Endothelial cell of umbilical vein (primary cell): ENCODE measurements around the gene IGF2R. TPM values are rescaled to one million over a fixed set of nuclear protein-coding genes. Genes with fewer than 3 reads are reported as not detected.

Source experiments
- BruUV-seq: library from RNA; stranded (reverse); fragments of 400-500 nt; replicated peaks from 2 replicates; lab custom pipeline; 2021; lab: Mats Ljungman, UMichigan
- CTCF ChIA-PET: fragments of 300-600, 350-600 bp; sonication (Branson Sonifier 250); formaldehyde crosslinking; loops from one replicate; lab custom pipeline; 2021; ENCODE audit warnings: antibody characterized with exemption, inconsistent platforms; lab: Charles Lee
- POLR2A ChIA-PET: fragments of 300-600, 350-600 bp; sonication (Branson Sonifier 250); formaldehyde crosslinking; loops from one replicate; lab custom pipeline; 2021; ENCODE audit warnings: antibody characterized with exemption, inconsistent platforms; lab: Charles Lee
- DNase-seq: peaks from one replicate; pipeline ENCODE4 v3.0.0-alpha.2; 2011; ENCODE audit warnings: low read depth, low spot score
- FAIRE-seq: peaks from 2 replicates; lab custom pipeline; 2011; peaks lifted over from hg19 to GRCh38; lab: Jason Lieb, UNC
- H2AFZ ChIP-seq: 2 replicates; pipeline ENCODE4 v1.6.0; 2012; ENCODE audit warnings: low read depth, low read length, control low read depth, inconsistent platforms
- H3K27ac ChIP-seq: 2 replicates; pipeline ENCODE4 v1.5.1; 2011; ENCODE audit warnings: low read depth, mild to moderate bottlenecking, control low read depth, low read length, moderate library complexity; ENCODE audit not compliant: insufficient read depth
- H3K27me3 ChIP-seq, 2 experiments: 2 replicates each; pipeline versions ENCODE4 v1.6.0 to v1.6.1; 2011; ENCODE audit warnings: low read length in 2 of 2, mixed read lengths in 1 of 2; ENCODE audit not compliant: control insufficient read depth in 2 of 2, insufficient read depth in 2 of 2
- H3K36me3 ChIP-seq, 2 experiments: 2 replicates in 1 of 2; 3 replicates in 1 of 2; pipeline ENCODE4 v1.5.1; 2011; ENCODE audit warnings: low read length in 2 of 2, mild to moderate bottlenecking in 1 of 2, moderate library complexity in 1 of 2; ENCODE audit not compliant: control insufficient read depth in 2 of 2, insufficient read depth in 2 of 2; ENCODE audit errors: extremely low read depth in 1 of 2
- H3K4me1 ChIP-seq: 3 replicates; pipeline ENCODE4 v1.5.1; 2011; ENCODE audit warnings: mild to moderate bottlenecking, low read length; ENCODE audit not compliant: control insufficient read depth, insufficient read depth; ENCODE audit errors: extremely low read depth
- H3K4me2 ChIP-seq: 2 replicates; pipeline ENCODE4 v1.6.1; 2011; ENCODE audit warnings: low read length, control low read depth, mixed read lengths; ENCODE audit not compliant: insufficient read depth
- H3K4me3 ChIP-seq, 3 experiments: fragments of 200-600 bp in 1 of 3; sonication (generic), shearing (Covaris generic) in 1 of 3; replicated peaks in 1 of 3; 2 replicates each; pipeline ENCODE4 v1.5.1; 2011 to 2016; ENCODE audit warnings: control low read depth in 3 of 3, low read length in 3 of 3, mild to moderate bottlenecking in 2 of 3, inconsistent platforms in 1 of 3, low read depth in 1 of 3, moderate library complexity in 1 of 3; ENCODE audit not compliant: insufficient read depth in 1 of 3
- H3K79me2 ChIP-seq: 2 replicates; pipeline ENCODE4 v1.6.0; 2012; ENCODE audit warnings: low read length, inconsistent platforms; ENCODE audit not compliant: control insufficient read depth, insufficient read depth
- H3K9ac ChIP-seq: replicated peaks from 2 replicates; pipeline ENCODE3; 2011; ENCODE audit warnings: low read length, control low read depth; ENCODE audit not compliant: insufficient read depth; ENCODE audit errors: extremely low read depth
- H3K9me1 ChIP-seq: replicated peaks from 3 replicates; pipeline ENCODE4 v1.6.0; 2011; ENCODE audit warnings: mild to moderate bottlenecking, low read length; ENCODE audit not compliant: control insufficient read depth, insufficient read depth; ENCODE audit errors: extremely low read depth
- H3K9me3 ChIP-seq: replicated peaks from 2 replicates; pipeline ENCODE4 v1.5.1; 2012; ENCODE audit warnings: low read length, inconsistent platforms; ENCODE audit not compliant: control insufficient read depth, insufficient read depth
- H4K20me1 ChIP-seq: replicated peaks from 2 replicates; pipeline ENCODE3; 2011; ENCODE audit warnings: mild to moderate bottlenecking, low read length; ENCODE audit not compliant: control insufficient read depth, insufficient read depth; ENCODE audit errors: extremely low read depth
- EZH2 ChIP-seq: IDR thresholded peaks from 2 replicates; pipeline ENCODE4 v1.6.1; 2012; ENCODE audit warnings: borderline replicate concordance, low read depth, mild to moderate bottlenecking, moderate library complexity, low read length, inconsistent platforms; ENCODE audit not compliant: severe bottlenecking
- FOS ChIP-seq: IDR thresholded peaks from 2 replicates; pipeline ENCODE4 v1.6.1; 2011; ENCODE audit warnings: mild to moderate bottlenecking, low read length, moderate library complexity, borderline replicate concordance; ENCODE audit not compliant: insufficient read depth
- GATA2 ChIP-seq: IDR thresholded peaks from 2 replicates; pipeline ENCODE4 v1.7.0; 2011; ENCODE audit warnings: low read depth, mild to moderate bottlenecking, moderate library complexity, mixed read lengths, low read length; ENCODE audit not compliant: insufficient read length, insufficient read depth
- JUN ChIP-seq: IDR thresholded peaks from 2 replicates; pipeline ENCODE4 v1.6.1; 2011; ENCODE audit warnings: borderline replicate concordance, low read depth; ENCODE audit not compliant: insufficient read length, insufficient read depth
- MYC ChIP-seq: IDR thresholded peaks from one replicate; pipeline ENCODE4 v1.6.1; 2011; ENCODE audit warnings: mild to moderate bottlenecking, low read depth, low read length
- POLR2A ChIP-seq: IDR thresholded peaks from 2 replicates; pipeline ENCODE4 v1.6.1; 2012; ENCODE audit warnings: low read depth, mild to moderate bottlenecking, control low read depth, low read length
- POLR2AphosphoS5 ChIP-seq: IDR thresholded peaks from 2 replicates; pipeline ENCODE4 v1.6.1; 2012; ENCODE audit warnings: low read depth, mild to moderate bottlenecking, control low read depth, low read length, moderate library complexity; ENCODE audit not compliant: insufficient read depth
- dilution Hi-C: fragments of 300-500 bp; cut with MboI; formaldehyde crosslinking; loops from one replicate; pipeline ENCODE4 v1.15.0; 2019; ENCODE audit warnings: low sequenced_read_pairs; ENCODE audit not compliant: extremely low pct_ligation_motif_present
- intact Hi-C: fragments of 100-400 bp; cut with micrococcal nuclease; formaldehyde crosslinking; loops from one replicate; pipeline ENCODE4 v1.10.0; 2022
- polyA plus RNA-seq, 4 experiments: library from polyadenylated mRNA; depleted of rRNA in 3 of 4; stranded (reverse) in 3 of 4; unstranded in 1 of 4; fragments of >200 nt; gene quantifications; 2 replicates each; pipeline versions ENCODE4 v1.2.1 to v1.2.3, GENCODE V29; 2011 to 2012; ENCODE audit warnings: missing spikeins in 1 of 4
- total RNA-seq: library from RNA; stranded (reverse); gene quantifications from 2 replicates; pipeline ENCODE4 v1.2.3, GENCODE V29; 2021
- TF ChIP-seq, protein P1 (sequence below): IDR thresholded peaks from 2 replicates; pipeline ENCODE4 v1.6.1; 2011; ENCODE audit not compliant: insufficient read depth, insufficient read length
- TF ChIP-seq, protein P2 (sequence below), 2 donors: IDR thresholded peaks; 1 replicate in 1 of 2; 2 replicates in 1 of 2; pipeline ENCODE4 v1.5.1; 2011; ENCODE audit warnings: low read length in 2 of 2, mild to moderate bottlenecking in 2 of 2, moderate library complexity in 2 of 2, control low read depth in 1 of 2, inconsistent platforms in 1 of 2, low read depth in 1 of 2; ENCODE audit not compliant: insufficient read depth in 1 of 2; ENCODE audit errors: extremely low read depth in 1 of 2

Gene IGF2R
- total and polyA plus RNA-seq, 2 donors (not counting 3 experiments of a cell fraction or from before 2014, with no cell fraction given), result 16.3 to 60.2 TPM

DNA sequence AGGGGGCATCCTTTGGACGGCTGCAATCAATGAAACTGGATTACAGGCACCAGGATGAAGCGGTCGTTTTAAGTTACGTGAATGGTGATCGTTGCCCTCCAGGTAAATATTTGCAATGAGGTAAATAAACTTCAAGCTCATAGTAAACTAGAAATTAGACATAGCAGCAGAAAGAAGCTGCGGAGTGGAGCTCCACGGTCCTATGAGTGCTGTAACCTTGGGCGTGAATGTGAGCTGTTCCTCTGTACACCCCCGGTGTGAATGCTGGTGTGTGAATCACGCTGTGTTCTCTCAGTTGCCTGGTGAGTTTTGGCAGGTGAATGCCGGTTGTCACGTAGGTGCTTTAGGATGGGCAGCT is 110.8 kb downstream of the IGF2R start:
- no peaks in the 10 kb centered on the region for H3K9me1 ChIP-seq
- peaks cover 0 to 27% of the 10 kb centered on the region in 2 experiments for H3K36me3 ChIP-seq
- H3K9ac ChIP-seq, result no peak overlapping the region
- FAIRE-seq, result no peak
- H4K20me1 ChIP-seq, result no peaks in the 10 kb centered on the region
- no peaks in the 10 kb centered on the region for H3K79me2 ChIP-seq
- CTCF ChIA-PET, result interaction anchor here (1.2 kb wide), 1 partner anchor 9 kb away, joined by 5 read pairs; no protein-coding TSS in a partner anchor
- no peak overlapping the region for H3K27ac ChIP-seq
- no peaks in the 10 kb centered on the region for H3K4me1 ChIP-seq
- TF ChIP-seq EZH2 (no peak), FOS (no peak), POLR2AphosphoS5 (no peak), GATA2 (no peak), JUN (no peak), POLR2A (no peak), MYC (no peak)
- TF ChIP-seq, protein P1, sequence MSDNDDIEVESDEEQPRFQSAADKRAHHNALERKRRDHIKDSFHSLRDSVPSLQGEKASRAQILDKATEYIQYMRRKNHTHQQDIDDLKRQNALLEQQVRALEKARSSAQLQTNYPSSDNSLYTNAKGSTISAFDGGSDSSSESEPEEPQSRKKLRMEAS, result no peak
- TF ChIP-seq, protein P2, sequence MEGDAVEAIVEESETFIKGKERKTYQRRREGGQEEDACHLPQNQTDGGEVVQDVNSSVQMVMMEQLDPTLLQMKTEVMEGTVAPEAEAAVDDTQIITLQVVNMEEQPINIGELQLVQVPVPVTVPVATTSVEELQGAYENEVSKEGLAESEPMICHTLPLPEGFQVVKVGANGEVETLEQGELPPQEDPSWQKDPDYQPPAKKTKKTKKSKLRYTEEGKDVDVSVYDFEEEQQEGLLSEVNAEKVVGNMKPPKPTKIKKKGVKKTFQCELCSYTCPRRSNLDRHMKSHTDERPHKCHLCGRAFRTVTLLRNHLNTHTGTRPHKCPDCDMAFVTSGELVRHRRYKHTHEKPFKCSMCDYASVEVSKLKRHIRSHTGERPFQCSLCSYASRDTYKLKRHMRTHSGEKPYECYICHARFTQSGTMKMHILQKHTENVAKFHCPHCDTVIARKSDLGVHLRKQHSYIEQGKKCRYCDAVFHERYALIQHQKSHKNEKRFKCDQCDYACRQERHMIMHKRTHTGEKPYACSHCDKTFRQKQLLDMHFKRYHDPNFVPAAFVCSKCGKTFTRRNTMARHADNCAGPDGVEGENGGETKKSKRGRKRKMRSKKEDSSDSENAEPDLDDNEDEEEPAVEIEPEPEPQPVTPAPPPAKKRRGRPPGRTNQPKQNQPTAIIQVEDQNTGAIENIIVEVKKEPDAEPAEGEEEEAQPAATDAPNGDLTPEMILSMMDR (IDR thresholded peaks at IDR 0.05; ENCODE audit: extremely low read depth in 1 of 2, insufficient read depth in 1 of 2, low read depth in 1 of 2, low read length in 2 of 2), result no peak
- H3K27me3 ChIP-seq, result no peaks in the 10 kb centered on the region
- POLR2A ChIA-PET, result no interaction called here
- dilution Hi-C loops (no loop called here), intact Hi-C loops (no loop called here)
- no peak for DNase-seq
- H3K4me3 ChIP-seq, result no peak overlapping the region
- no peaks in the 10 kb centered on the region for H3K9me3 ChIP-seq
- no peak overlapping the region for H2AFZ ChIP-seq
- no peak overlapping the region for H3K4me2 ChIP-seq
- BruUV-seq, result no TSS peak
